Measurements from ENCODE around the gene SPDYA. TPM values are rescaled to one million over a fixed set of nuclear protein-coding genes. Genes with fewer than 3 reads are reported as not detected.

SPDYA gene
- total RNA-seq, 3 donors from 2014 or later = 1.1 to 2.3 (median 1.2) TPM

DNA sequence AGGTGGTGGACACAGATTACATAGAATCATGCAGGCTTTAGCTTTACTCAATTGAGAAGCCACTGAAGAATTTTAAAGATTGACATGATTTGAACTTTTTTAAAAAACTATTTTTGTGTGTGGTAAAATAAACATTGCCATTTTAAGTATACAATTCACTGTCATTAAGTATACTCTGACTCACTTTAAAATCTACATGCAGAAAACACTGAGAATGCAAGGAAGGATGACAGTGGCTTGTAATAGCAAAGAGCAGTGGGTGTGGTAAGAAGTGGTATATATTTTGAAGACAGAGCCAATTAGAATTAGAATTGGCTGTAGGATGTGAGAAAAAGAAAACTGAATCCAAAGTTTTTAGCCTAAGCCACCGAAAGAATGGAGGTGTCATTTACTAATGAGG, 44.6 kb downstream of the SPDYA start:
- ATAC-seq (no peak), DNase-seq (no peak)
- Histone ChIP-seq H3K36me3 (ENCODE audit: low read depth) (no peaks in the 10 kb centered on the region), H3K4me3 (no peak overlapping the region), H3K4me1 (ENCODE audit: low read depth) (no peaks in the 10 kb centered on the region), H3K9me3 (no peaks in the 10 kb centered on the region)
- intact Hi-C loops (cut with DNase I, micrococcal nuclease) = no loop called here
- TF ChIP-seq, protein P1, sequence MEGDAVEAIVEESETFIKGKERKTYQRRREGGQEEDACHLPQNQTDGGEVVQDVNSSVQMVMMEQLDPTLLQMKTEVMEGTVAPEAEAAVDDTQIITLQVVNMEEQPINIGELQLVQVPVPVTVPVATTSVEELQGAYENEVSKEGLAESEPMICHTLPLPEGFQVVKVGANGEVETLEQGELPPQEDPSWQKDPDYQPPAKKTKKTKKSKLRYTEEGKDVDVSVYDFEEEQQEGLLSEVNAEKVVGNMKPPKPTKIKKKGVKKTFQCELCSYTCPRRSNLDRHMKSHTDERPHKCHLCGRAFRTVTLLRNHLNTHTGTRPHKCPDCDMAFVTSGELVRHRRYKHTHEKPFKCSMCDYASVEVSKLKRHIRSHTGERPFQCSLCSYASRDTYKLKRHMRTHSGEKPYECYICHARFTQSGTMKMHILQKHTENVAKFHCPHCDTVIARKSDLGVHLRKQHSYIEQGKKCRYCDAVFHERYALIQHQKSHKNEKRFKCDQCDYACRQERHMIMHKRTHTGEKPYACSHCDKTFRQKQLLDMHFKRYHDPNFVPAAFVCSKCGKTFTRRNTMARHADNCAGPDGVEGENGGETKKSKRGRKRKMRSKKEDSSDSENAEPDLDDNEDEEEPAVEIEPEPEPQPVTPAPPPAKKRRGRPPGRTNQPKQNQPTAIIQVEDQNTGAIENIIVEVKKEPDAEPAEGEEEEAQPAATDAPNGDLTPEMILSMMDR (IDR thresholded peaks at IDR 0.05) = no peak

DNA sequence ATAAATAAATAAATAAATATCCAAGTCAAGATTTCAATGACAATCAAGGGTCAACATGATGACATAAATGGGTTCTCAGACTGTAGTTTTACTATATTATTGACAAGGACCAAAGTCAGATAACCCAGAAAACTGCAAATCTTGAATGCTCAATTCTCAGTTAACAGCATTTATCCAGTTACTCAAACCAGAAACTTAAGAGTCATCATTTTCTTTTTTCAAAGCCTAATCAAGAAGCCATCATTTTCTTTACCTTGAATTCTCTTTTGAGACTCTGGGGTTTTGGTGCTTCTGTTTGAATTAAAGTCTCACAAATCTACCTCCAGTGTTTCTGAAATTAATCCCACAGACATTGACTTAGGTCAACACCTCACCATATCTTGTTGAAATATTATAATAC, 45.3 kb downstream of the SPDYA start:
- DNase-seq (no peak), ATAC-seq (no peak)
- TF ChIP-seq, protein P1 (IDR thresholded peaks at IDR 0.05) = no peak
- Histone ChIP-seq H3K9me3 (no peaks in the 10 kb centered on the region), H3K4me1 (ENCODE audit: low read depth) (no peaks in the 10 kb centered on the region), H3K36me3 (ENCODE audit: low read depth) (no peaks in the 10 kb centered on the region), H3K4me3 (no peak overlapping the region)
- intact Hi-C loops (cut with DNase I, micrococcal nuclease) = no loop called here

DNA sequence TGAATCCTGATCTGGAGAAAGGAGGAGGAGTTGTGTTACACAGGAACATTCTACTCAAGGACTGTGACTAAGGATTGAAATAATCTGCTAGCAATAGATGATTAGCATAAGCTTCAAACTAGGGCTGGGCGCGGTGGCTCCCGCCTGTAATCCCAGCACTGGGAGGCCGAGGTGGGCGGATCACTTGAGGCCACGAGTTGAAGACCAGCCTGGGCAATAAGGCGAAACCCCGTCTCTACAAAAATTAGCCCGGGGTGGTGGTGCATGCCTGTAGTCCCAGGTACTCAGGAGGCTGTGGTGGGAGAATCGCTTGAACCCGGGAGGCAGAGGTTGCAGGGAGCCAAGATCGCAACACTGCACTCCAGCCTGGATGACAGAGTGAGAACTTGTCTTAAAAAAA, 58.0 kb downstream of the SPDYA start:
- Histone ChIP-seq H3K4me3 (no peak overlapping the region), H3K36me3 (ENCODE audit: low read depth) (no peaks in the 10 kb centered on the region), H3K4me1 (ENCODE audit: low read depth) (peaks cover 18% of the 10 kb centered on the region), H3K9me3 (no peaks in the 10 kb centered on the region)
- no peak for ATAC-seq
- intact Hi-C loops (cut with DNase I, micrococcal nuclease) = no loop called here
- TF ChIP-seq, protein P1 (IDR thresholded peaks at IDR 0.05) = no peak
- DNase-seq = no peak

DNA sequence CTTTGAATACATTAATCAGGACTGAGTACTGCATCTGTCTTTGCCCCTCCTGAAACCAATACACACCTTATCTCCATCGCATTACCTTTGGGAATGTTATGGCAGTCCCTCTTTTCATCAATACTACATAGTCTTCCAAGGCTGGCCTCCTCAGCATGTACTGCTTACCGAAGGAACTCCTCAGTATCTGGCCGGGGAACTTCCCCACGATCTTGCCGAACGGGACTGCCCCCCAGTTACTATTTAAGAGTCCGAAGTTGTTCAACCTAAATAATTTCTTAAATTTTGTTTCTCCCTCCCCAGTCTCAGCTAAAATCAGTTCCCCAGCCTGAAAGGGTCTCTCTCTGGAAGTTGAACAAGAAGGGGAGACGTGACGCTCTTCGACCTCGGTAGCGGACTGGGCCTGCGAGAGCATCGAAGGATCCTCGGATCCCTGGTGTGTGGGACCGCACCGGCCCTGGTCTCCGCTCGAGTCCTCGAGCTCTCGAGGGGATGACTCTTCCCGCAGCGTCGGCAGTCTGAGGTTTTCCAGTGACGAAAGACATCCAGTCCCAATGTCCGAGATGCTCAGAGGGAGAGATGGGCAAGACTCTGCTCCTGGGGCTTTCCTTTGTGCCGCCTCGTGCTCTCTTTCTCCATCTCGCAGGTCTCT, 59.0 kb downstream of the SPDYA start:
- Histone ChIP-seq H3K36me3 (ENCODE audit: low read depth) (no peaks in the 10 kb centered on the region), H3K4me3 (peak overlapping the region; percentile 54), H3K9me3 (no peaks in the 10 kb centered on the region), H3K4me1 (ENCODE audit: low read depth) (peaks cover 18% of the 10 kb centered on the region)
- peak; percentile 37 for ATAC-seq
- intact Hi-C loops (cut with DNase I, micrococcal nuclease) = no loop called here
- TF ChIP-seq, protein P1 (IDR thresholded peaks at IDR 0.05) = no peak
- DNase-seq = peak in 1 of 3 donors; percentile 5

DNA sequence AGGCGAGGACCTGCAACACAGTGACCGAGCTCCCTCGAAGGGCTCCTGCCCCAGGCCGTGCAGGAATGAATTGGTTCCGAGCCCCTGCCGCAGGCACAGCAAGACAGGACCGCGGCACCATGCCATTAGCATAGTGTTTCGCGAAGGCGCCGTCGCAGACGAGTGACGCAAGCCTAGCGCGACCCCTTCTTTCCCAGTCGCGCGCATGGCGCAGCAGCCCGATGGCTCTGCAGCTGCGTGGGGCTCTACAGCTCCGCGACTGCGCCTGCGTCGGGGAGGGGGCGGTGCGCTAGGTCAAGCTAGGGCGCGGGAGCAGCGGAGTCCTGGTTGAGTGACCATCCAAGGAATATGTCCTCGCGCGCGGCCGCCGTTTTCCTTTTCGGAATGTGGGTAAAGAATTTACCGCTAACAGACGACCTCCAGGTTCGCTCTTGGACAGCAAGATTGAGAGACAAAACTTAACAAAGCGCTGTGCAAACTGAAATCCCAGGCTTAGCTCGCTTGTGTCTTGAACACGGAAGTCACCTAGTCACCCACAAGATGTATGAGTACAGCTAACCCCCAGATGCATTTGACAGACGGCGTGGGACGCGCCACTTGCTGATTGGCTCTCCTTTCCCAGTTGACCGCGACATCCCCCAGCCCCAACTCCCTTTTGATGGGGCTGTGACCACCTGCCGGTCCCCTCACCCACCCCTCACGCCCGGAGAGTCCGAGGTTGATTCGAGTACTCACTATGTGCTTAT, 59.7 kb downstream of the SPDYA start, which contains the start of gene TRMT61B:
TRMT61B (minus strand) TSS at position 164 of the 746 bp plus-strand sequence; CDS start at position 132, 32 bp downstream.
- TF ChIP-seq, protein P1 (IDR thresholded peaks at IDR 0.05) = no peak
- Histone ChIP-seq H3K4me1 (ENCODE audit: low read depth) (peaks cover 18% of the 10 kb centered on the region), H3K4me3 (peak within 1 kb of the TSS; percentile 54), H3K36me3 (ENCODE audit: low read depth) (no peaks in the 10 kb centered on the region), H3K9me3 (no peaks in the 10 kb centered on the region)
- DNase-seq = peak; percentile 98 to 99 (median 98)
- intact Hi-C loops (cut with DNase I, micrococcal nuclease) = no loop called here
- peak; percentile 100 for ATAC-seq
